ENCODE results near the gene ARL14EP. TPM values are rescaled to one million over a fixed set of nuclear protein-coding genes. Genes with fewer than 3 reads are reported as not detected.

ARL14EP gene
- total and polyA plus RNA-seq, 5 experiments from 2014 or later = 65.8 to 78.6 (median 71.2) TPM

GRCh38 chr11:30329150-30329940 lies 6.4 kb downstream of the ARL14EP start:
- DNase-seq = no peak
- ATAC-seq = no peak
- Mint-ChIP-seq H3K27ac (peak overlapping the region in 7 of 10 donors; percentile 25 to 68 (median 34)), H3K4me1 (peaks cover 19 to 70% (median 52%) of the 10 kb centered on the region in 4 donors), H3K9me3 (no peaks in the 10 kb centered on the region), H3K27me3 (no peaks in the 10 kb centered on the region), H3K4me3 (peak overlapping the region in 1 of 10 donors; percentile 4), H3K36me3 (peaks cover 6 to 53% (median 7%) of the 10 kb centered on the region in 3 donors)
- POLR2A ChIA-PET = no interaction called here

- Mint-ChIP-seq H3K27ac (peak overlapping the region in 4 of 10 donors; percentile 9 to 35 (median 25)), H3K4me1 (peaks cover 7 to 34% (median 30%) of the 10 kb centered on the region in 4 donors), H3K4me3 (no peak overlapping the region), H3K27me3 (no peaks in the 10 kb centered on the region), H3K36me3 (peaks cover 10 to 85% (median 11%) of the 10 kb centered on the region in 3 donors), H3K9me3 (no peaks in the 10 kb centered on the region)
- no peak for DNase-seq
- POLR2A ChIA-PET = interaction anchor here (0.6 to 1.1 kb wide), 2 partner anchors 10 to 71 kb away, joined by 3 to 4 read pairs; no protein-coding TSS in a partner anchor
- no peak for ATAC-seq
These were observed 10.5 kb downstream of the ARL14EP start for GRCh38 chr11:30333405-30333804.

GRCh38 chr11:30342736-30343166 lies 19.8 kb downstream of the ARL14EP start:
- peaks cover 0 to 20% (median 2%) of the 10 kb centered on the region in 3 donors for H3K36me3 Mint-ChIP-seq
- no peaks in the 10 kb centered on the region for H3K9me3 Mint-ChIP-seq
- peak overlapping the region in 1 of 10 donors; percentile 17 for H3K4me3 Mint-ChIP-seq
- ATAC-seq = peak; percentile 16 to 44
- POLR2A ChIA-PET = interaction anchor here (0.7 kb wide), 1 partner anchor 16 kb away, joined by 4 read pairs; no protein-coding TSS in a partner anchor
- DNase-seq = no peak
- no peaks in the 10 kb centered on the region for H3K27me3 Mint-ChIP-seq
- peak overlapping the region in 4 of 10 donors; percentile 29 to 76 (median 34) for H3K27ac Mint-ChIP-seq
- peaks cover 0 to 26% (median 5%) of the 10 kb centered on the region in 4 donors for H3K4me1 Mint-ChIP-seq

- no peaks in the 10 kb centered on the region for H3K9me3 Mint-ChIP-seq
- POLR2A ChIA-PET = no interaction called here
- peak overlapping the region in 3 of 10 donors; percentile 17 to 53 (median 23) for H3K27ac Mint-ChIP-seq
- DNase-seq = no peak
- H3K36me3 Mint-ChIP-seq = peaks cover 0 to 11% (median 2%) of the 10 kb centered on the region in 3 donors
- no peak for ATAC-seq
- H3K4me3 Mint-ChIP-seq = no peak overlapping the region
- peaks cover 2 to 29% (median 9%) of the 10 kb centered on the region in 4 donors for H3K4me1 Mint-ChIP-seq
- H3K27me3 Mint-ChIP-seq = no peaks in the 10 kb centered on the region
These were observed 21.2 kb downstream of the ARL14EP start for GRCh38 chr11:30344085-30344484.

GRCh38 chr11:30345644-30346043 lies 22.7 kb downstream of the ARL14EP start:
- ATAC-seq = no peak
- H3K4me1 Mint-ChIP-seq = peaks cover 10 to 36% (median 17%) of the 10 kb centered on the region in 4 donors
- no peaks in the 10 kb centered on the region for H3K9me3 Mint-ChIP-seq
- no peak for DNase-seq
- H3K36me3 Mint-ChIP-seq = peaks cover 0 to 3% (median 2%) of the 10 kb centered on the region in 3 donors
- no peak overlapping the region for H3K4me3 Mint-ChIP-seq
- POLR2A ChIA-PET = no interaction called here
- no peaks in the 10 kb centered on the region for H3K27me3 Mint-ChIP-seq
- H3K27ac Mint-ChIP-seq = peak overlapping the region in 1 of 10 donors; percentile 39

GRCh38 chr11:30346068-30346688 lies 23.3 kb downstream of the ARL14EP start:
- Mint-ChIP-seq H3K4me1 (peaks cover 10 to 36% (median 17%) of the 10 kb centered on the region in 4 donors), H3K36me3 (peaks cover 0 to 2% (median 0%) of the 10 kb centered on the region in 3 donors), H3K27ac (peak overlapping the region in 1 of 10 donors; percentile 39), H3K9me3 (no peaks in the 10 kb centered on the region), H3K27me3 (no peaks in the 10 kb centered on the region), H3K4me3 (no peak overlapping the region)
- POLR2A ChIA-PET = no interaction called here
- peak in 5 of 10 donors; percentile 7 to 67 (median 51) for DNase-seq
- ATAC-seq = peak; percentile 69 to 73

GRCh38 chr11:30348035-30348434 lies 25.1 kb downstream of the ARL14EP start:
- Mint-ChIP-seq H3K4me1 (peaks cover 10 to 27% (median 17%) of the 10 kb centered on the region in 4 donors), H3K4me3 (no peak overlapping the region), H3K36me3 (peaks cover 0 to 2% (median 0%) of the 10 kb centered on the region in 3 donors), H3K27ac (no peak overlapping the region), H3K9me3 (no peaks in the 10 kb centered on the region), H3K27me3 (peaks cover 0 to 10% (median 3%) of the 10 kb centered on the region in 5 donors)
- no peak for ATAC-seq
- no peak for DNase-seq
- POLR2A ChIA-PET = no interaction called here

- Mint-ChIP-seq H3K36me3 (peaks cover 0 to 2% (median 0%) of the 10 kb centered on the region in 3 donors), H3K9me3 (no peaks in the 10 kb centered on the region), H3K27ac (peak overlapping the region in 3 of 10 donors; percentile 5 to 77 (median 25)), H3K27me3 (peaks cover 0 to 10% (median 3%) of the 10 kb centered on the region in 5 donors), H3K4me1 (peaks cover 10 to 23% (median 13%) of the 10 kb centered on the region in 4 donors), H3K4me3 (peak overlapping the region in 1 of 10 donors; percentile 47)
- ATAC-seq (no peak), DNase-seq (no peak)
- POLR2A ChIA-PET = no interaction called here
These were observed 27.0 kb downstream of the ARL14EP start for GRCh38 chr11:30349885-30350284.

GRCh38 chr11:30350384-30350783 lies 27.5 kb downstream of the ARL14EP start:
- Mint-ChIP-seq H3K36me3 (peaks cover 0 to 3% (median 0%) of the 10 kb centered on the region in 3 donors), H3K27ac (peak overlapping the region in 3 of 10 donors; percentile 3 to 27 (median 10)), H3K27me3 (peaks cover 0 to 10% (median 3%) of the 10 kb centered on the region in 5 donors), H3K4me3 (no peak overlapping the region), H3K9me3 (no peaks in the 10 kb centered on the region), H3K4me1 (peaks cover 10 to 23% (median 13%) of the 10 kb centered on the region in 4 donors)
- no peak for ATAC-seq
- POLR2A ChIA-PET = no interaction called here
- no peak for DNase-seq

- Mint-ChIP-seq H3K36me3 (peaks cover 0 to 5% (median 2%) of the 10 kb centered on the region in 3 donors), H3K9me3 (no peaks in the 10 kb centered on the region), H3K4me3 (no peak overlapping the region), H3K4me1 (peaks cover 7 to 23% (median 12%) of the 10 kb centered on the region in 4 donors), H3K27me3 (peaks cover 0 to 10% (median 3%) of the 10 kb centered on the region in 5 donors), H3K27ac (peak overlapping the region in 3 of 10 donors; percentile 4 to 73 (median 7))
- POLR2A ChIA-PET = no interaction called here
- ATAC-seq = no peak
- no peak for DNase-seq
These were observed 28.2 kb downstream of the ARL14EP start for GRCh38 chr11:30351061-30351460.

- POLR2A ChIA-PET = no interaction called here
- Mint-ChIP-seq H3K27ac (no peak overlapping the region), H3K9me3 (no peaks in the 10 kb centered on the region), H3K27me3 (peaks cover 3 to 11% (median 10%) of the 10 kb centered on the region in 5 donors), H3K36me3 (peaks cover 0 to 5% (median 2%) of the 10 kb centered on the region in 3 donors), H3K4me1 (no peaks in the 10 kb centered on the region), H3K4me3 (no peak overlapping the region)
- DNase-seq (no peak), ATAC-seq (no peak)
These were observed 33.5 kb downstream of the ARL14EP start for GRCh38 chr11:30356391-30356790.

- Mint-ChIP-seq H3K27me3 (peaks cover 0 to 8% (median 3%) of the 10 kb centered on the region in 5 donors), H3K4me1 (no peaks in the 10 kb centered on the region), H3K36me3 (peaks cover 0 to 5% (median 2%) of the 10 kb centered on the region in 3 donors), H3K9me3 (no peaks in the 10 kb centered on the region), H3K27ac (no peak overlapping the region), H3K4me3 (no peak overlapping the region)
- no peak for DNase-seq
- POLR2A ChIA-PET = no interaction called here
- no peak for ATAC-seq
These were observed 35.0 kb downstream of the ARL14EP start for GRCh38 chr11:30357872-30358271.
